Peyer's patch (tissue), 4 donors: Measurements from ENCODE around the gene IHH.

ENCODE experiments used
- POLR2A ChIP-seq, 2 donors: fragments of 450-650 bp; IDR thresholded peaks; one replicate each; pipeline ENCODE4 v1.5.1; 2017; ENCODE audit warnings: antibody characterized with exemption in 2 of 2, mild to moderate bottlenecking in 2 of 2, moderate library complexity in 2 of 2
- TF ChIP-seq, protein P1 (sequence below), 6 experiments: fragments of 450-650 bp in 4 of 6; fragments of 200-600 bp in 2 of 6; sonication (generic) in 1 of 6; IDR thresholded peaks; one replicate each; pipeline ENCODE4 v1.5.1; 2017 to 2019; ENCODE audit warnings: antibody characterized with exemption in 6 of 6, mild to moderate bottlenecking in 3 of 6, moderate library complexity in 1 of 6

DNA sequence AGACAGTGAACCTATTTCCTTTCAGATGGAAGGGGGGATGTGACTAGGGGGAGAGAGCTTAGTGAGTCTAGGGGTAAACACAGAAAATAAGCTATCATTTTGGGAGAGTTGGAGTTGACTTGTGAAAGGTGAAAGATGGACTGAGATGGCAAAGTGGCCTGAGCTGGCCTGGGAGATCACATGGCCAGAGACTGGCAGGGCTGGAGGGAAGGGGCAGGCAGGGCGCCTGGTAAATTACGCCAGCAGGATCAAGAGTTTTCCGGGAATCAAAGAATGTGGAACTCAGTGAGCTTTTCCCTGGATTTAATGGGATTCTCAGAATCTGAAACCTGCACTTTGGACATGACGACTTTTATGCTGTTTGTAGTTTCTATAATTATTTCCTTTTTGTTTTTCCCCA lies 18.6 kb downstream of the IHH start:
- TF ChIP-seq, protein P1, sequence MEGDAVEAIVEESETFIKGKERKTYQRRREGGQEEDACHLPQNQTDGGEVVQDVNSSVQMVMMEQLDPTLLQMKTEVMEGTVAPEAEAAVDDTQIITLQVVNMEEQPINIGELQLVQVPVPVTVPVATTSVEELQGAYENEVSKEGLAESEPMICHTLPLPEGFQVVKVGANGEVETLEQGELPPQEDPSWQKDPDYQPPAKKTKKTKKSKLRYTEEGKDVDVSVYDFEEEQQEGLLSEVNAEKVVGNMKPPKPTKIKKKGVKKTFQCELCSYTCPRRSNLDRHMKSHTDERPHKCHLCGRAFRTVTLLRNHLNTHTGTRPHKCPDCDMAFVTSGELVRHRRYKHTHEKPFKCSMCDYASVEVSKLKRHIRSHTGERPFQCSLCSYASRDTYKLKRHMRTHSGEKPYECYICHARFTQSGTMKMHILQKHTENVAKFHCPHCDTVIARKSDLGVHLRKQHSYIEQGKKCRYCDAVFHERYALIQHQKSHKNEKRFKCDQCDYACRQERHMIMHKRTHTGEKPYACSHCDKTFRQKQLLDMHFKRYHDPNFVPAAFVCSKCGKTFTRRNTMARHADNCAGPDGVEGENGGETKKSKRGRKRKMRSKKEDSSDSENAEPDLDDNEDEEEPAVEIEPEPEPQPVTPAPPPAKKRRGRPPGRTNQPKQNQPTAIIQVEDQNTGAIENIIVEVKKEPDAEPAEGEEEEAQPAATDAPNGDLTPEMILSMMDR (IDR thresholded peaks at IDR 0.05) = no peak
- no peak for TF ChIP-seq POLR2A (IDR thresholded peaks at IDR 0.05)
